HG03045 (cell line): ENCODE results near the gene KRTAP9-1.
"Not testable (repeated sequence)": the region's sequence is repeated elsewhere in the genome, so short reads cannot be mapped to it uniquely, and the experiment has no call there.

ENCODE experiments used
- ATAC-seq: cut with Tn5 transposase; IDR thresholded peaks from one replicate; pipeline ENCODE4 v1.9.1; 2021; ENCODE audit warnings: mild to moderate bottlenecking, moderate library complexity; ENCODE audit not compliant: unreplicated experiment

KRTAP9-1 gene

DNA sequence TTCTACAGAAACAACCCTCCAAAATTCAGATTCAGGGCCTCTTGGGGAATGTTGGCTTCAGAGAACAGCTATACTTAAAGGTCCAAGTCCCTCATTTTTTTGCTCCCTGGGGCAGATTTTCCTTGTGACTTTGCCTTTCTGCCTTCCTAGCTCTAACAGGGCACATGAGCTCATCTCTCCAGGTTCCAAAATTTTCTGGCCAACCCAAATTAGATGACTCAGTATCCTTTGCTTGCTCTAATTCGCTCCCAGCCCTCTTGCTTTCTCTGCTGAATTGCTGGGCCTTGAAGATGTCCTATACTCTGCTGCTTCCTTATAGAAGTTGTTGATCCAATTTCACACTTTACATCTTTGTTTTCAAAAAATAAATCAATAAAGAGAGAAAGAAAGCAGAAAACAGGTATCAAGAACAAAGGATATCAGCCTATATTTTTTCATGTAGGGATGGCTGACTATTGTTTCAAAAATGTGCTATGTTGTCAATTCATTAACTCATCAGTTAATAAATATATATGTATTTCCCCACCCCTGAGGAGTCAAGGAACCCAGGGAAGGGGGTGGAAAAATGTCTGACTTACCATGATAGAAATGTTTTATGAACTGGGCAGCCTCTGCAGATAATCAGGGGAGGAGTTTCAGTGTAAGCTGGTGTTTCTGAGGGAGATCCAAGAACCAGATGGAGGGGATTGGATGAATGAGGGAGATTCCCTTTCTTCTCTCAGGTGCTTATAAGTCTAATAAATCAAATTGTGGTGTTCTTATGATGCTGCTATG is 10.7 kb upstream of the KRTAP9-1 start:
- ATAC-seq: no peak

DNA sequence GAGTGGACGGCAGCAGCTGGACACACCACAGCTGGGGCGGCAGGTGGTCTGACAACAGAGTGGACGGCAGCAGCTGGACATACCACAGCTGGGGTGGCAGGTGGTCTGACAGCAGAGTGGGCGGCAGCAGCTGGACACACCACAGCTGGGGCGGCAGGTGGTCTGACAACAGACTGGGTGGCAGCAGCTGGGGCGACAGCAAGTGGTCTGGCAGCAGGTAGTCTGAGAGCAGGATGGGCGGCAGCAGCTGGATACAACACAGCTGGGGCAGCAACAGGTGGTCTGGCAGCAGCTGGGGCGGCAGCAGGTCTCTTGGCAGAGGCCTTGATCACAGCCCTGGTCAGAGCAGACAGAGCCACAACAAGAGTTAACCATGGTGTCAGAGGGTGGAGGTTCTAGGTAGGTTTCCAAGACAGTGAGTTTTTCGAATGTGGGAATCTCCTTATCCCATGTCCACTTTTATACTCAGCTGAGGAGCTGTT is 5.2 kb upstream of the KRTAP9-1 start, which contains the start of gene KRTAP4-1:
KRTAP4-1 (minus strand) TSS at position 432 of the 482 bp plus-strand sequence; CDS start at position 375, 57 bp downstream.
- ATAC-seq: no peak

DNA sequence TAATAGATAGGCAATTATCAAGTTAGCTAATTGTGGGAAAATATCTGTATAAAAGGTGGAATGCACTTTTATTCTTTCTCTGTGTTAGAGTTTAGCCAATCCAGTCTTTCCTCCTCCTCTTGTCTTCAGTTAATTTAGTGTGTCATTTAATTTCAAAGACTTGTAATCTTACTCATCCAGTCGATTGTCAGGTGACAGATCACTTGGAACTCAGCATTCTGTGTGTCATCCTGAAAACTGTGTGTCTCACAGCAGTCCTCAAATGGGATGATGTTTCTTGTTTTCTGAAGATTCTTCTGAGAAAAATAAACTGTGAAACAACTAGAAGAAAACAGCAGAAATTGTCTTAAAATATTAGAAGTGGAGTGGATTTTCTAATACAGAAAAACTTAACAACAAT is 4.7 kb upstream of the KRTAP9-1 start:
- no peak for ATAC-seq

DNA sequence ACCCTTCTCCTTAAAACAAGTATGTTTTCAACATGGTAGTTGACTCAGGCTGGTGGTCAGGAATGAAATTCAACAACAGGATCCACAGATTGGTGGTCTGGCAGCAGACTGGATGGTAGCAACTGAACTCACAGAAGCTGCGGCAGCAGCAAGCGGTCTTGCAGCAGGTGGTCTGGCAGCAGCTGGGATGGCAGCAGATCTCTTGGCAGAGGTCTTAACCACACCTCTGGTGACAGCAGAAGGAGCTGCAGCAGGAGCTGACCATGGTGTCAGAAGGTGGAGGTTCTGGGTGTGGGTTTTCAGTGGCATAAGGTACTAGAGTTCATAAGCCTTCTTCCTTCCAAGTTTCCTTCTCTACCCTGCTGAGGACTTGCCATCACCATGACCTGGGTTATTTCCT is 2.8 kb upstream of the KRTAP9-1 start:
- ATAC-seq: no peak

DNA sequence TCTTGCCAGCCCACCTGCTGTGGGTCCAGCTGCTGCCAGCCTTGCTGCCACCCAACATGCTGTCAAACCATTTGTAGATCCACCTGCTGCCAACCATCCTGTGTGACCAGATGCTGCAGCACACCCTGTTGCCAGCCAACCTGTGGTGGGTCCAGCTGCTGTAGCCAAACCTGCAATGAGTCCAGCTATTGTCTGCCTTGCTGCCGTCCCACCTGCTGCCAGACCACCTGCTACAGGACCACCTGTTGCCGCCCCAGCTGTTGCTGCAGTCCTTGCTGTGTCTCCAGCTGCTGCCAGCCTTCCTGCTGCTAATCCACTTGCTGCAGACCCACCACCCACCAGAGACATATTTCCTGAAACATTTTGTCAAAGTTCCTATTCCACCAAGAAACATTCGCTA is 641 bp downstream of the KRTAP9-1 start:
- no peak for ATAC-seq

DNA sequence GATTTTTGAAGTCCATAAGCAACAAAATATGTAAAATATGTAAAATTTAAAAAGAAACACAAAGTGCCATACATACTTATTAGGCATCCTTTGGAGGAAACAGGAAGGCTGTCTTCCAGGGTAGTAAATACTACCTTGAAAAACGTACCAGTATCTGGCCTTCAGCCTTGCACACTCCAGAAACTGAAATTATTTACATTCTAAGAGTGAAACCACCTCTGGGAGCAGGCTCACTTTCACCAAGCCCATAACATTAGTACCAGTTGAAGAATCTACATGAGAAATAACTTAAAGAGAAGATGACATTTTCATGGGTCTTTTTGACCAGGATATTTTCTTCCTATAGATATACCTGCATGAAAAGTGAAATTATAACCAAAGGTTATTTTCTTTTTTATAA is 6.4 kb downstream of the KRTAP9-1 start:
- ATAC-seq: no peak

DNA sequence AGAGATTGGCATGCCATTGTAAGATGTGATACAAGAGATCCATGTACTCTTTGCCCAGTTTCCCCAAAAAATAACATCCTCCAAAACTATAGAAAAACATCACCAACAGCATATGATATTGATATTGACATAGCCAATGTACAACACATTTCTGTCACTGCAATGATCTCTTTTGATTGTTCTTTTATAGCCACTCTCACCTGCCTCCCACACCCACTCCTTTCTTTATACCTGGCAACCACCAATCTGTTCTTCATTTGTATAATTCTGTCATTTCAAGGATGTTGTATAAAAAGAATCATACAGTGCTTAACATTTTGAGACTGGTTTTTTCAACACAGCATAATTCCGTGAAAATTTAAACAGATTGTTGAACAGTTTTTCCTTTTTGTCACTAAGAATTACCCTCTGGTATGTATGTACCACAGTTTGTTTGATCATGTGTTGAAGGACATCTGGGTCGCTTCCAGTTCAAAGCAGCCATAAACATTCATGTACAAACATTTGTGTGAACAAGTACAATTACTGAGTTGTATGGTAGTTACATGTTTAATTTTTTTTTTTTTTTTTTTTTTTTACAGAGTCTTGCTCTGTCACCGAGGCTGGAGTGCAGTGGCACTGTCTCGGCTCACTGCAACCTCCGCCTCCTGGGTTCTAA is 9.9 kb downstream of the KRTAP9-1 start:
- ATAC-seq: no peak

DNA sequence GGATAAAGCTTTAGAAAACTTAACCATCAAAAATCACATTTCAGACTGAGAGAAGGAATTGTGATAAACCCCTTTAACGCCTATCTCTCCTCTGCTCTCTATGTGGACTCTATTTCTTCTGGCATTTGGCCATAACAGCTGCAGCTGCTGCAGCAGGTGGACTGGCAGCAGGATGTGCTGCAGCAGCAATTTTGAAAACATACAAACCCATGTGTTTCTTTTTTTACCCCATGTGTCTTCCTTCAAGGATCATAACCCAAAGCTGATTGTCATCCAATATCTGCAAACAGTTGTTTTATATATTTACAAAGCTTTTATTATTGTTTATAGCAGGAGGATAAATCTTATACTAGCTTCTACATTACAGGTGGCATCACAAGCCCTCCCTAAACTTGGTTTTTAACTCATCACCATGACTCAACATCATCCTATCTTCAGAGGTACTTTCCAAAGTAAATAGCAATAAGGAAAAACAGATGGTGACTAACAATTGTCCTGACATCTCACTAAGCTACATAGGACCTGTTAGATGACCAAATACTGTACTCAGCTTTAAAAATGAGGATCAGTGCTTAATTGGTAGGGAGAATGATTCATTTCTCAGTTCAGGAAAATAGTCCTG is 22.3 kb downstream of the KRTAP9-1 start:
- ATAC-seq: no peak

DNA sequence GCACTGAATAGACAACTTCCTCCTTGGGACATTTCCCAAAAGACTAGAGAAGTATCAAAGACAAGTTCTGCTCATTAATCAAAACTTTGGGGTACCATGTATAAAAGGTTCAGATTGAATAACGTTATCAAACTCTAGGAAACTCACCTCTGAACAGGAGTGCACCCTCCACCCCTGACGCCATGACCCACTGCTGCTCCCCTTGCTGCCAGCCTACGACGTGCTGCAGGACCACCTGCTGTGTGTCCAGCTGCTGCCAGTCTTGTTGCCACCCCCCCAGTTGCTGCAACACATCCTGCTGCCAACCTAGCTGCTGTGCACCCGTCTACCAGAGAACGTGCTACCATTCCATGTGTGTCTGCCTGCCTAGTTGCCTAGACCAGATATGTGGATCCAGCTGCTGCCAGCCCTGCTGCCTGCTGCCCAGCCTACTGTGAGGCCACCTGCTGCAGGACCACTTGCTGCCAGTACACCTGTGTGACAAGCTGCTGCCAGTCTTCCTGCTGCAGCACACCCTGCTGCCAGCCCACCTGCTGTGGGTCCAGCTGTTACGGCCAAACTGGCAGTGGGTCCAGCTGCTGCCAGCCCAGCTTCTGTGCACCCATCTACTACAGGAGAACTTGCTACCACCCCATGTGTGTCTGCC is 23.0 kb downstream of the KRTAP9-1 start:
- ATAC-seq: no peak

DNA sequence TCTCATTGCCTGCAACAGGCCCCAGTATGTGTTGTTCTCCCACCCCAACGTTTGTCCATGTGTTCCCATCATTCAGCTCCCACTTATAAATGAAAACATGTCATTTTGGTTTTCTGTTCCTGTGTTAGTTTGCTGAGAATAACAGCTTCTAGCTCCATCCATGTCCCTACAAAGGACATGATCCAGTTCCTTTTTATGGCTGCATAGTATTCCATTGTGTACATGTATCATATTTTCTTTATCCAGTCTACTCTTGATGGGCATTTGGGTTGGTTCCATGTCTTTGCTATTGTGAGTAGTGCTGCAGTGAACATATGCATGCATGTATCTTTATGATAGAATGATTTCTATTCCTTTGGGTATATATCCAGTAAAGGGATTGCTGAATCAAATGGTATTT is 26.0 kb downstream of the KRTAP9-1 start:
- ATAC-seq: no peak

DNA sequence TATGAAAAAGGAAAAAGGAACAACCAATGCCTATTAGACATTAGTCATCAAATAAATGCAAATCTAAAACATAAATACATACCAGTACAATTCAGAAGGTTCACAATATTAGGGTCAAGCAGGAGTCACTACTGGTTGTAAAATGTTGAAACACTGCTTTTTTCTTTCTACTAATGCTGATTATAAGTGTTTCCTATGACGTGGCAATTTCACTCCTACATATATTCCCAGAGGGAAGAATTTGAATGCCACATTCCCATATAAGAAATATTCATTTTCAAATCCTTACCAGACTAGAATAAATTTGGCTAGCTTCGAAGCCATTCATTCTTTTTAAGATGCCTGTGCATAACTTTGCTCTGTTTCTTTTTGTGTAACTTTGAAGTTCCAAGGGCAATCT is 34.1 kb downstream of the KRTAP9-1 start:
- no peak for ATAC-seq

DNA sequence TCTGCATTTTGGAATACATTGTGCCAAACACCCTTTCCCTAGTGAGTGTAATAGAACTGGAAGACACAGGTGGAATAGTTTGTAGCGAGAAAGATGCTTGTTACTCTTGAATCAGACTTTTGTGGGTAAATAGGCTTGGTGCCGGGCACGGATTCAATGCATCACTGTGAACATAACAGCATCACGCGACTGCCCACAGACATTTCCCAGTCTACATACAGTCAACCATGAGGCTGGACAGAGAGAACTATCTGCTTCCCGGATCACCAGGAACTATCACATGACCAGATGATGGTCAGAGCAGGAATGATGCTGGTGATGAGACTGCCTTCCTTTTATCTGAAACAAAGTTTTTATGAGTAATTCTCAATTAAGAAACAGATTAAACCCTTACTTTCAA is 36.4 kb downstream of the KRTAP9-1 start:
- ATAC-seq: no peak

DNA sequence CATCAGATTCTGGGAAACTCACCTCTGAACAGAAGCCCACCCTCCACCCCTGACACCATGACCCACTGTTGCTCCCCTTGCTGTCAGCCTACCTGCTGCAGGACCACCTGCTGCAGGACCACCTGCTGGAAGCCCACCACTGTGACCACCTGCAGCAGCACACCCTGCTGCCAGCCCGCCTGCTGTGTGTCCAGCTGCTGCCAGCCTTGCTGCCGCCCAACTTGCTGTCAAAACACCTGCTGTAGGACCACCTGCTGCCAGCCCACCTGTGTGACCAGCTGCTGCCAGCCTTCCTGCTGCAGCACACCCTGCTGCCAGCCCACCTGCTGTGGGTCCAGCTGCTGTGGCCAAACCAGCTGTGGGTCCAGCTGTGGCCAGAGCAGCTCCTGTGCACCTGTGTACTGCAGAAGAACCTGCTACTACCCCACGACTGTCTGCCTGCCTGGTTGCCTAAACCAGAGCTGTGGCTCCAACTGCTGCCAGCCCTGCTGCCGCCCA is 37.0 kb downstream of the KRTAP9-1 start, which contains the start of gene KRTAP9-2:
KRTAP9-2 (plus strand) TSS at position 51 of the 498 bp plus-strand sequence; CDS start at position 58, 7 bp downstream.
- not testable (repeated sequence) for ATAC-seq

DNA sequence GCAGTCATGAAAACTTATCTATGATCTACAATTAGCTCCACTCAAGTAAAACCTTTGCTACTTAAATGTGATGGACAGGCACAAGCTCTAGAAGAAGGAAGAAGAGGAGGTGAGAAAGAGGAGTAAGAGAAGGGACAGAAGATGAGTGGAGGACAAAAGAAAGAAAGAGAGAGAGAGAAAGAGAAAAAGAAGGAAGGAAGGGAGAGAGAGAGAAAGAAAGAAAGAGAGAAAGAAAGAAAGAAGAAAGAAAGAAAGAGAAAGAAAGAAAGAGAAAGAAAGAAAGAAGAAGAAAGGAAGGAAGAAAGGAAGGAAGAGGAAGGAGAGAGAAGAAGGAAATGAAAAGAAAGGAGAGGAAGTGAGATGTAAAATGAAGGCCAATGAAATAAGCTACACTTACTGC is 40.4 kb downstream of the KRTAP9-1 start:
- no peak for ATAC-seq

DNA sequence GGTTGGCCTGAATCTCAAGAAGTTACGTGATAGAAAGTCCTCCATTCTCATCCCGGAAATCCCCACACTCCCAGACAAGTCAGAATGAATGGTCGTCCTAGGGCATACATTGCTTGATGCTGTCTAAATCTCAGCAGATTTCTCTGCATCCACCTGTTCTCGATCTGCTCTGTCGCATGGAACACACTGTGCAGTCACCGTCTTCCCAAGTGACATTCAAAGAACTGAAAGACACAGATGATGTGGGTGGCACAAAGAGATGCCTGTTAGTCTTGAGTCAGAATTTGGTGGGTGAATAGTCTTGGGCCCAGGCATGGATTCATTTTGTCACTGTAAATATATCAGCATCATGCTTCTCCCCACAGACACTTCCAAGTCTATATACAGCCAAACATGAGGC is 42.0 kb downstream of the KRTAP9-1 start:
- ATAC-seq: no peak

DNA sequence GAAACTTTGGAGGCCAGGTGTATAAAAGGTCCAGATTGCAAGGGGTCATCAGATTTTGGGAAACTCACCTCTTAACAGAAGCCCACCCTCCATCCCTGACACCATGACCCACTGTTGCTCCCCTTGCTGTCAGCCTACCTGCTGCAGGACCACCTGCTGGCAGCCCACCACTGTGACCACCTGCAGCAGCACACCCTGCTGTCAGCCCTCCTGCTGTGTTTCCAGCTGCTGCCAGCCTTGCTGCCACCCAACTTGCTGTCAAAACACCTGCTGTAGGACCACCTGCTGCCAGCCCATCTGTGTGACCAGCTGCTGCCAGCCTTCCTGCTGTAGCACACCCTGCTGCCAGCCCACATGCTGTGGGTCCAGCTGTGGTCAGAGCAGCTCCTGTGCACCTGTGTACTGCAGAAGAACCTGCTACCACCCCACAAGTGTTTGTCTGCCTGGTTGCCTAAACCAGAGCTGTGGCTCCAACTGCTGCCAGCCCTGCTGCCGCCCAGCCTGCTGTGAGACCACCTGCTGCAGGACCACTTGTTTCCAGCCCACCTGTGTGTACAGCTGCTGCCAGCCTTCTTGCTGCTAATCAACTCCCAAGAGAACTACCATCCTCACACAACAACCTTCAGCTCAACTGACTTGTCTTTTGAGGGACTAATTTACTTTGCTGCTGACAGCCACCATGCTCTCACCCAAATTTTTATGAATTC is 42.9 kb downstream of the KRTAP9-1 start, which contains the start of gene KRTAP9-3:
KRTAP9-3 (plus strand) TSS at position 51 of the 707 bp plus-strand sequence; CDS start at position 104, 53 bp downstream.
- ATAC-seq: not testable (repeated sequence)

DNA sequence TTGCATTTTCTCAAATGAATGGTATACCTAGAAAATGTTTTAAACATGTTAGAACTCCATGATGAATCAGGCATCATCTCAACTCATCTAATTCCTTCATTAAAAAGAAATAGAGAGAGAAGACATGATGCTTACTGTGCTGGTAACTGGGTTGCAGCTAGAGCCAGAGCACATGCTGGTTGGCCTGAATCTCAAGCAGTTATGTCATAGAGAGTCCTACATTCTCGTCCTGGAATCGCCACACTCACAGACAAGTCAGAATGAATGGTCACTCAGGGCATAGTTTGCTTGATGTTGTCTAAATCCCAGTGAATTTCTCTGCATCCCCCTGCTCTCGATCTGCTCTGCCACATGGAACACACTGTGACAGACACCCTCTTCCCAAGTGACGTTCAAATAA is 47.4 kb downstream of the KRTAP9-1 start:
- ATAC-seq: not testable (repeated sequence)

DNA sequence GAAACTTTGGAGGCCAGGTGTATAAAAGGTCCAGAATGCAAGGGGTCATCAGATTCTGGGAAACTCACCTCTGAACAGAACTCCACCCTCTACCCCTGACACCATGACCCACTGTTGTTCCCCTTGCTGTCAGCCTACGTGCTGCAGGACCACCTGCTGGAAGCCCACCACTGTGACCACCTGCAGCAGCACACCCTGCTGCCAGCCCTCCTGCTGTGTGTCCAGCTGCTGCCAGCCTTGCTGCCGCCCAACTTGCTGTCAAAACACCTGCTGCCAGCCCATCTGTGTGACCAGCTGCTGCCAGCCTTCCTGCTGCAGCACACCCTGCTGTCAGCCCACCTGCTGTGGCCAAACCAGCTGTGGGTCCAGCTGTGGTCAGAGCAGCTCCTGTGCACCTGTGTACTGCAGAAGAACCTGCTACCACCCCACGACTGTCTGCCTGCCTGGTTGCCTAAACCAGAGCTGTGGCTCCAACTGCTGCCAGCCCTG is 48.3 kb downstream of the KRTAP9-1 start, which contains the start of gene KRTAP9-8:
KRTAP9-8 (plus strand) TSS at position 51 of the 489 bp plus-strand sequence; CDS start at position 104, 53 bp downstream.
- ATAC-seq: not testable (repeated sequence)
